GM18858 (cell line): ENCODE measurements around the gene NR3C1.

Experiments used
- ATAC-seq: cut with Tn5 transposase; IDR thresholded peaks from one replicate; pipeline ENCODE4 v1.9.1; 2021; ENCODE audit not compliant: unreplicated experiment

The NR3C1 gene

DNA sequence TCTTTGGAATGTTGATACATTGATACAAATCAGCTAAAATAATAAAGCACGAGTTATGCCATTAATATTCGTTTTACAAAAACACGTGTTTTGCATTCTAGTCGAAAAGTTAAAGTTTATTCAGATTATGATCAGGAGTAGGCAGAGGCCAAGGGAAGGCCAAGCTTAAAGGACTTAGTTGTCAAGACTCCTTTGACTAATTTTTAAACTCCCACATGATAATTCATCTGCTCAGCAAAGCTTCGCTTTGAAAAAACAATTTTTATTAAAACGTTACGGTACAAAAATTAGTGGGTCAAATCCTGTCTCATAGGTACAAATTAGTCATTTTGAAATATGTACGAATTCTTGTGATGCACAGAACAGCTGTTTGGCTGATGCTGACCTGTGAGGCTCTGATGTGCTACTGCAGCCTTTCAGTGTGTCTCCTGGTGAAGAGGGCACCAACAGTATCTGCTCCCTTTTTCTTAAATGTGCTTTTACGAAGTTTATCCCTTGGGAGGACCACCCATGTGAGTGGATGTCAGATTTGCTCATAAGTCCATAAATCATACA is 23.0 kb upstream of the NR3C1 start:
- peak; percentile 52 for ATAC-seq

GRCh38 chr5:143425835-143426234 is 22.3 kb upstream of the NR3C1 start:
- ATAC-seq, result no peak

DNA sequence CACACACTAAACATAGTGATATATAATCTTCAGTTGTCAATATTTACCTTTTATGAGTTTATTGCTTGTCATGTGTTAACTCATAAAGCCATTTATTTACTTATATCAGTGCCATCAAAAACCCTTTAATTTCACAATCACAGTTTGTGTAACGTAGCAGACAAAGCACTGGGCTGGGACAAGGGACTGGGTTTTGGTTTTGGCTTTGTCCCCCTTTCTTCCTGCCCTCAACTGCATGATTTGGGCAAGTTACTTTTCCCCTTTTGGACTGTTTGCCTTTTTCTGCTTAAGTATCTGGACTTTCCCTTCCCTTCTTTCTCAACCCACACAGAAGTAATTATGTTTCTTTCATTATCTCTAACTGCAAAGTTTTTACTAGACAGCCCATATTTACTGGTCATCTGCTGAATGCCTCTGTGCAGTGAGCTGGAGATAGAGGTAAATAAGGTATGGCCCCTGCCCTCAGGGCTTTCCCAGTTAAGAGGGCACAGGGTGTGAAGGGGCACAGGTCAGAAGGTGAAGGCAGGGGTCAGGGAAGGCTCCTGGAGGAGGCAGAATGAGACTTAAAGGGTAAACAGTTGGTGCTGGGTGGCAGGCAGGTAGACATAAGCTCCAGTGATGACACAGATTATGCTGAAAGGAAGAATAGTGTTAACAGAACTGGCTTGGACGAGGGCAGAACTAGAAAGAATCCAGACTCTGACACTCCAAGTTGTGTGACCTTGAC is 14.8 kb upstream of the NR3C1 start:
- peak; percentile 39 for ATAC-seq

- ATAC-seq, result no peak
These were observed 14.1 kb upstream of the NR3C1 start for GRCh38 chr5:143417503-143418139.

- no peak for ATAC-seq
These were observed 12.9 kb upstream of the NR3C1 start for GRCh38 chr5:143416411-143416810.

DNA sequence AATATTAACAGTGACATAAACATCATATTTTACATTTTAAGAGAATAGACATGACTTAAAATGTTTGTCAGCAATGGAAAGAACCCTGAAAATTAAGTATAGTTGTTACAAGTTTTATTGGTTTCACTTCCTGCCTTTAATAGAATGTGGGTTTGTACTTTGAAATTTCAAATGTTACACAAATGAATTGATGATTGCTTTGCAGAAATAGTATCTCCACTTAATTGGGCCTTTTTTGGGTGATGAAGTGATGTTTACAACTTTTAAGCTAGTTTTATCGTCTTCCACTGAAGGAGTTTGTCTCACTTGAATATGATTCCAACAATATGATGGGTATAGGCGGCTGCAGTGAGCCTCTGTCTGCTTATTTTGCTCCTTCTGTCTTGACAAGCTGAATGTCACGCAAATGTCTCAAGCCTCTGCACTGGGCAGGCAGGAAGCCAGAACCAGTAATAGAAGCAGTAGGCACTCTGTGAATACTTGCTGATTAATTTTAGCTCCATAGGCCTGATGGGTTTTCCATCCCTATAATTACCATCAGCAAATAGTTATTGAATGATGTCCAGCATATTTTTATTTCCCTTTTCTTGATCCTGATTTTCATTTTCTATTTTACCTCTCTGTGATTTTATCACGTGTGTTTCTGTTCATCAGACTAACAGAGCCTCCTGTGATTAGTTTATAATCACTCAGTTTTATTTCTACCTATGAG is 10.6 kb upstream of the NR3C1 start:
- peak; percentile 58 for ATAC-seq

GRCh38 chr5:143412661-143413342 is 9.3 kb upstream of the NR3C1 start:
- ATAC-seq, result no peak

- ATAC-seq, result no peak
These were observed 6.4 kb upstream of the NR3C1 start for GRCh38 chr5:143409926-143410325.

DNA sequence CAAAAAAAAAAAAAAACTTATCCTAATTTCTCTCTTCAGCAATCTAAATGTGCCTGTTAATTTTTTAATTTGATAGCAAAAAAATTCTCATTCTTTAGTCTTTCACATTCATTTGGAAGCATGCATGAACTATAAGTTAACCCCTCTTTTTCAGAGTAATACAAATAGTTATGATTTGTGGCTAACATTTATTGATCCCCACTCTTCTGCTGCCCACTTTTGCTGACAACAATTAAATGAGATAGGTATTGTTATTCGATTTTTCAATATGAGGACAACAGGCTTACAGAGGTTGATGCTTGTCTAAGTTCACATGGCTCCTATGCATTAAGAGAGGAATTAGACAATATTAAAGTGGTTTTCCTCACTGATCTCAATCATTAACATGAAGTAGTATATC is 2.9 kb upstream of the NR3C1 start:
- no peak for ATAC-seq

GRCh38 chr5:143405849-143406098 is 2.3 kb upstream of the NR3C1 start:
- ATAC-seq, result no peak

DNA sequence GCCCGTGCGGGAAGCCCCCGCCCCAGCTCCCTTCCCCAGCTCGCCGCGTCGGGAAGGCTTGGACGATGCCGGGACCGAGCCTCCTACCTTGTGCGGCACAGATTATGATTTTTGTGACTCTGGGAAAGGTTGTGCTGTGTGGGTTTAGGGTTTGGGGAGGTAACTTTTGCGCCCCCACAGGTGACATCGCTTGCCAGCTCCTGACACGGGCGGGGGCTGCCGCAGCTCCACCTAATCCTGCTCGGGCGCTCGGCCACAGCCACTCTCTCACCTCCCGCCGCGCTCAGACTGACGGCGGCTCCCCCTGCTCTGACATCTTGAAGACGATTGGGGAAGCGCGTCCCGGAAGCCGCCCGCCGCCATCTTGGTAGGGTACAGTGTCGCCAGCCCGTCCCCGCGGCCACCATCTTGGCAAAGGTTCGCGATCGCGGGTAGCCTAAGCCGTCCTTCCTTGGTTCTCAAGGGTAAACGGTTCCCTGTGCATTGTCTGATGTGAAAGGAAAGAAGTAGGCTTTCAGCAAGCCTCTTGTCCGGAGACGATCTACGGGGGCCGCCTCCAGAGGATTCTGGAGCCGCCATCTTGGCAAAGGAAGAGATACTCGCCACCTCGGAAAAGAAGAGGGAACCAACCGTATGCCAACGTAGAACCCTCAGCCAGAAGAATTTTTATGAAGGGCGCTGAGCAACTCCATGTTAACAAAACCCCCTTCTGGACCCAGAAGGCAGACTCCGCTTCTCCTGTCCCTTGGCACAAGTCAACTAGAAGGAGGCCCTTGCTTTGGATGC is 1.8 kb upstream of the NR3C1 start:
- ATAC-seq, result no peak

GRCh38 chr5:143404416-143405062 is 1.1 kb upstream of the NR3C1 start:
- peak; percentile 3 for ATAC-seq

DNA sequence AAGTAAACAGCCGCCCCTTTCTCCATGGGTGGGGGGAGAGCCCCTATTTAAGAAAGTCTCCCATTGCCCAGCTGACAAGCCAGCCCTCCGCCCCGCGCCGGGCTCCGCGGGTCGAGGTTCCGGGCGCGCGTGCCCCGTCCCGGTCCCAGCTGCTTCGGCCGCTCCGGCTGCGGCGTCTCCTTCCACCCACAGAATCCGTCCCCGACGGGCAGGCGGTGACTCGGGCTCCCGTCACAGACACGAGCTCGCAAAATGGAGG is 223 bp downstream of the NR3C1 start:
- no peak for ATAC-seq

DNA sequence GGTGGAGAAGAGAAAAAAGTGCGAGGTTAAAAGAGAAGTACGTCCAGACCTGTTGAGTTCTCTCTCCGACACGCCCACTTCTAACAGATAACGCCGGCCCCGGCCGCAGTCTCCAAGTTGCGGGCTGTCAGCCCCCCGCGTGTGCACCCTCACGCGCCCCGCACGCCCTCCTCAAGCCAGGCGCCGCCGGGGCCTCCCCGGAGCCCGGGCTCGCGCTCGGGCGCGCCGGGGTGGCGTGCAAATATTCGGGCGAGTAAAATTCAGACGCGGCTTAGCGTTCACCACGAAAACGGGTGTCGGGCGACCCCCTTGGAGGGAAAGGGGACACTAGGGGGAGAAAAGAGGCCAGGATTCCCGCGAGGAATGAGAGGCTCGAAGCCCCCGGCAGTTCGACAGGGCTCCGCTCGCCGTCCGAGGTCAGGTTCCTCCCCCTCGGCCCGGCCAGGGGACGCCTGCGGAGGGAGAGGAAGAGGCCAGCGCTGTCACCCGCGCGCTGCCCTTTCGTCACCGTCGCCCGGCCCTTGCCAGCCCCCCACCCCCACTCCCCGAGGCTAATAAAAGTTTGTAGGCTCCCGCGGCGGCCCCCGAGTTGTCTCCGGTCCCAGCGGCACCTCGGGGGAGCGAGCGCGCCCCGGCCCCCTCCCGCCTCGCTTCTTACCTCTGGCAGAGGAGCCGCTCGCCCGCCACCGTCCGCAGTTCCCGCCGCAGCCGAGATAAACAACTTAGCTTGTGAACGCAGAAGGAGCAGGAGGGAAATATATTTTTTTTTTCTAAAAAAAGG is 743 bp downstream of the NR3C1 start:
- ATAC-seq, result no peak

GRCh38 chr5:143402017-143402552 is 1.4 kb downstream of the NR3C1 start:
- no peak for ATAC-seq

DNA sequence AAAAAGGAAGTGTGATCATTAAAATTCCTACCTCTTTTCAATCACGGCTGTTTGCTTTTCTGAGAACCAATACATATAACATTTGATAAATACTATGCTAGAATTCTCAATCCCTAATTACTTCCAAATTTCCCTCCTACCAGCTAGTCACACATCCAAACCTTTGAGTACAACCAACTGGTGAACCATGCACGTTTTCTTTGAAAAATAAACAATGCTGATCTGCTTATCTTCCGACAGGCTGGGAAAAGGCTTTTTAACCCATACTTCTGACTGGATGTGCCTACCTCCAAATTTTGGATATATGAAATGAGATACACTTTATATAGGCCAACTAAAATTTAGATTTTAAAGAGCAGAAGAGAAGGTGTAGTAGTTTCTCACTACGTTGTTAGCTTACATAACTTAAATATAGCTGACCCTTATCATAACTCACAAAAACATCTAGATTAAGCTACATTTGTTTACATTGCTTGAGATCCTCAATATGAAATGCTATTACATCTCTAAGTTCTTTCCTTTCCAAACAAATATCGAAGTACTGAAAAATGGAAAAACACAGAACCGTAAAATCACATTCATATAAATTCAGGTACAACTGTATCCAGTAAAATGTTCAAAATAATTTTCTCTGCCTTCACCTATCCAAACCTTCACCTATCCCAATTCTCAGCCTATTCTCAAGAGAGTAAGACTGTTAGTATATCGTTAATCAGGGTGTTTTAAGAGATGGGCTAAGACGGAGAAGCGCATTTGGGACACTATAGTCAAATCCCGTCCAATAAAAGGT is 2.1 kb downstream of the NR3C1 start:
- ATAC-seq, result no peak

GRCh38 chr5:143400541-143401226 is 2.8 kb downstream of the NR3C1 start:
- ATAC-seq, result no peak
